Esophagus (tissue), 2 donors: Measurements from ENCODE around the gene SLC39A11. TPM values are rescaled to one million over a fixed set of nuclear protein-coding genes. Genes with fewer than 3 reads are reported as not detected.
"Not testable (repeated sequence)": the region's sequence is repeated elsewhere in the genome, so short reads cannot be mapped to it uniquely, and the experiment has no call there.

Experiments
- H3K27ac ChIP-seq, 2 donors: one replicate each; pipeline ENCODE4 v1.5.1; 2013; ENCODE audit warnings: low read depth in 2 of 2, mild to moderate bottlenecking in 2 of 2, inconsistent platforms in 1 of 2, low read length in 1 of 2, moderate library complexity in 1 of 2
- H3K27me3 ChIP-seq, 2 donors: one replicate each; pipeline ENCODE4 v1.6.1; 2013; ENCODE audit warnings: low read length in 2 of 2, control low read depth in 1 of 2, mild to moderate bottlenecking in 1 of 2; ENCODE audit not compliant: insufficient read depth in 2 of 2, control insufficient read depth in 1 of 2
- H3K36me3 ChIP-seq, 2 donors: one replicate each; pipeline ENCODE4 v1.6.1; 2013; ENCODE audit warnings: low read length in 1 of 2; ENCODE audit not compliant: control insufficient read depth in 2 of 2, insufficient read depth in 2 of 2
- H3K4me1 ChIP-seq, 2 donors: one replicate each; pipeline ENCODE4 v1.6.1; 2013; ENCODE audit warnings: low read length in 1 of 2; ENCODE audit not compliant: control insufficient read depth in 2 of 2, insufficient read depth in 2 of 2
- H3K4me3 ChIP-seq, 2 donors: one replicate each; pipeline ENCODE4 v1.5.1; 2013; ENCODE audit warnings: low read length in 2 of 2, mild to moderate bottlenecking in 2 of 2, low read depth in 1 of 2, moderate library complexity in 1 of 2
- H3K9me3 ChIP-seq, 2 donors: one replicate each; pipeline ENCODE4 v1.6.1; 2013; ENCODE audit warnings: mild to moderate bottlenecking in 2 of 2, low read depth in 1 of 2, low read length in 1 of 2, moderate library complexity in 1 of 2; ENCODE audit not compliant: control insufficient read depth in 2 of 2, insufficient read depth in 1 of 2
- WGBS, 2 donors: extraction: QIAGEN DNeasy Blood & Tissue Kit; methylation state at CpG; one replicate each; pipeline ENCODE4 v1.1.7; 2013; 5-methylcytosine and 5-hydroxymethylcytosine counted together
- polyA plus RNA-seq, 2 donors: library from polyadenylated mRNA; stranded (reverse); fragments of 200-250 nt; gene quantifications; one replicate each; pipeline ENCODE4 v1.2.3, GENCODE V29; 2013
- donor health status: healthy with polysubstance abuse.
- donor health status: Bipolar disorder and iron deficiency.

The SLC39A11 gene
- polyA plus RNA-seq, 2 donors, result 10.6 to 11.7 TPM

DNA sequence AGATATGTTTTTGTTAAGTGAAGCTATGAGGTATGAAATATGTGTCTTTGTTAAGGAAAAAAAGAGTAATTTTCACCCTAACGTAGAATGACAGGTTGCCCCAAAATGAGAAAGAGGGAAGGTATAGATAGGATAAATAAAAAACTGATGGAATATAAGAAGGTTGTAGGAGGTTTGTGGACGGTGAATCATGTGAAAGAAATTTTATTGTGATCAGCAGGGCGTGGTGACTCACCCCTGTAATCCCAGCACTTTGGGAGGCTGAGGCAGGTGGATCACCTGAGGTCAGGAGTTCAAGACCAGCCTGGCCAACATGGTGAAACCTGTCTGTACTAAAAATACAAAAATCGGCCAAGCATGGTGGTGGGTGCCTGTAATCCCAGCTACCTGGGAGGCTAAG lies 32.8 kb downstream of the SLC39A11 start:
- H3K27me3 ChIP-seq, H3K4me3 ChIP-seq: not testable (repeated sequence)
- WGBS, 2 donors, result 65 to 74% methylated on average over 4 of the region's 4 CpGs

DNA sequence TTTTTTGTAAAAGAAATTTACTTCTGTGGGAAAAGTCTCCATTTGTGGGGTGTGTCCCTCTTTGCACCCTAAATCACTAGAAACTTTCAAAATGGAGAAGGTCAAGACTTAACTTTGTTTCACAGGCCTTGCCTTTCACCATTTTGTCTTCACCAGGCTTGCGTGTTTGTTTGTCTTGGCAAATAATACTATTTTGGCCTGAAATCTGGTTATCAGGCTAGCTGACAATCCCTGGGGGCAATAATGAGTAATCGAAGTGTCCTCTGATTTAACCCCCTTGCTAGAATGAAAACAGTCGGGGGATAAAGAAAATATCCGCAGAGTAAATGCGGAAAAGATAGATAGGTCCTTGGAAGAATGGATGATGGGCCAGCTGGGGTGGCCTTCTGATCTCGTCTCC lies 34.5 kb downstream of the SLC39A11 start:
- H3K27ac ChIP-seq, result no peak overlapping the region
- H3K4me3 ChIP-seq, result no peak overlapping the region
- peaks cover 0 to 3% of the 10 kb centered on the region in 2 donors for H3K4me1 ChIP-seq
- H3K27me3 ChIP-seq, result no peaks in the 10 kb centered on the region
- no peaks in the 10 kb centered on the region for H3K36me3 ChIP-seq
- WGBS, 2 donors, result 71 to 77% methylated on average over 6 of the region's 6 CpGs
- H3K9me3 ChIP-seq, result no peaks in the 10 kb centered on the region

More for the DNA sequence above, 32.8 kb downstream of the SLC39A11 start:
- not testable (repeated sequence) for H3K4me1 ChIP-seq, H3K9me3 ChIP-seq, H3K27ac ChIP-seq, H3K36me3 ChIP-seq

DNA sequence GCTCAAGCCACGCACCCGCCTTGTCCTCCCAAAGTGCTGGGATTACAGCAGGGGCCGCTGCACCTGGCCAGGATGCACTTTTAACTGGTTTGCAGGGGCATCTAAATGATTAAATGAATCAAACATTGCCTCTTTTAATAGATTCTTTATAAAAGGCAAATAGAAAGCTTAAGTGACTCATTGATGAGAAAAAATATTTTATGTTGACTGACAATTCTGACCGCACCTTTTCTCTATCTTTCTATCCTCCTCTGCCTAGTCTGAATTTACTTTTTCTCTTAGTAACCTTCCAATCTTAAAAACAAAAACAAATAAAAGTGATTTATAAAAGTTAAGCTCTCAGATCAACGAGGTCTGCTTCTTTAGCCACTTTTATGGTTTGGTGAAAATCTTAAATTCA lies 35.3 kb downstream of the SLC39A11 start:
- Histone ChIP-seq H3K9me3 (no peaks in the 10 kb centered on the region), H3K36me3 (no peaks in the 10 kb centered on the region), H3K4me1 (peaks cover 0 to 3% of the 10 kb centered on the region in 2 donors), H3K27me3 (no peaks in the 10 kb centered on the region), H3K4me3 (no peak overlapping the region), H3K27ac (no peak overlapping the region)
- WGBS, 2 donors, result 88 to 93% methylated on average over 5 of the region's 5 CpGs

DNA sequence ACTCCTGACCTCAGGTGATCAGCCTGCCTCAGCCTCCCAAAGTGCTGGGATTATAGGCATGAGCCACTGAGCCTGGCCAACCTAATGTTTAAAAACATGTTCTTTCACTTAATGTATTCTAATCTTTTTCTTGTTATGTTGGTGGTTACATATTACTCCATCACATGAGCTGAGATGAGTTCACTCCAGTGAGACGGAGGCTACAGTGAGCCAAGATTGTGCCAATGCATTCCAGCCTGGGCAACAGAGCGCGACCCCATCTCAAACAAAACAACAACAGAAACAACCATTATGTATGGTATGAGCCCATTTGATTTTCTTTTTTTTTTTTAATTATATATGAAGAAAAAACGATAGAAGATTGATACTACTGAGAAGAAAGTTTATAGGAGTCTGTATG lies 39.6 kb downstream of the SLC39A11 start:
- no peaks in the 10 kb centered on the region for H3K4me1 ChIP-seq
- H3K36me3 ChIP-seq, result peaks cover 0 to 3% of the 10 kb centered on the region in 2 donors
- no peaks in the 10 kb centered on the region for H3K9me3 ChIP-seq
- no peak overlapping the region for H3K4me3 ChIP-seq
- WGBS, 2 donors, result 89 to 93% methylated on average over 4 of the region's 4 CpGs
- no peaks in the 10 kb centered on the region for H3K27me3 ChIP-seq
- H3K27ac ChIP-seq, result no peak overlapping the region

DNA sequence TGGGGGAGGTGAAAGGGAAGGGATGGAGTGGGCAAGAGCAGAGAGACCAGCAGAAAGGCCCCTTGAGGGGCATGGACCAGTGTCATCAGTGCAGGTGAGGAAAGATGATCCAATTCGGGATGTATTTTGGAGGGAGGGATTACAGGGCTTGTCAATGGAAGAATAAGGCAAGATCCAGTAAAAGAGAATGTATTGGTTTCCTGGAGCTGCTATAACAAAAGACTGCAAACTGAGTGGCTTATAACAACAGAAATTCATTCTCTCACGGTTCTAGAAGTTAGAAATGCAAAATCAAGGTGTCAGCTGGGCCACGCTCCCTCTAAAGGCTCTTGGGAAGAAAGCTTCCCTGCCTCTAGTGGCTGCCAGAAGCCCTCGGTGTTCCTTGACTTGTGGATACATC lies 41.7 kb downstream of the SLC39A11 start:
- no peak overlapping the region for H3K4me3 ChIP-seq
- H3K9me3 ChIP-seq, result no peaks in the 10 kb centered on the region
- 95 to 96% methylated on average over 4 of the region's 4 CpGs for WGBS, 2 donors
- H3K36me3 ChIP-seq, result peaks cover 0 to 3% of the 10 kb centered on the region in 2 donors
- no peak overlapping the region for H3K27ac ChIP-seq
- H3K27me3 ChIP-seq, result no peaks in the 10 kb centered on the region
- no peaks in the 10 kb centered on the region for H3K4me1 ChIP-seq

DNA sequence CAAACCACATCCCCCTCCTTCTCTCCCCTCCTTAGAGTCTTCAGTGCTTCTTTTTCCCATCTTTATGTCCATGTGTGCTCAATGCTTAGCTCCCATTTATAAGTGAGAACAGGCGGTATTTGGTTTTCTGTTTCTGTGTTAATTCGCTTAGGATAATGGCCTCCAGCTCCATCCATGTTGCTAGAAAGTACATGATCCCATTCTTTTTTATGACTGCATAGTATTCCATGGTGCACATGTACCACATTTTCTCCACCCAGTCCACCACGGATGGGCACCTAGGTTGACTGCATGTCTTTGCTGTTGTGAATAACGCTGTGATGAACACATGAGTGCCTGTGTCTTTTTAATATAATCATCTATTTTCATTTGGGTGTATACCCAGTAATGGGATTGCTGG lies 44.3 kb downstream of the SLC39A11 start:
- 94 to 96% methylated on average over 4 of the region's 4 CpGs for WGBS, 2 donors
- Histone ChIP-seq H3K4me3 (no peak overlapping the region), H3K27me3 (no peaks in the 10 kb centered on the region), H3K9me3 (no peaks in the 10 kb centered on the region), H3K4me1 (no peaks in the 10 kb centered on the region), H3K36me3 (peaks cover 0 to 3% of the 10 kb centered on the region in 2 donors), H3K27ac (no peak overlapping the region)

DNA sequence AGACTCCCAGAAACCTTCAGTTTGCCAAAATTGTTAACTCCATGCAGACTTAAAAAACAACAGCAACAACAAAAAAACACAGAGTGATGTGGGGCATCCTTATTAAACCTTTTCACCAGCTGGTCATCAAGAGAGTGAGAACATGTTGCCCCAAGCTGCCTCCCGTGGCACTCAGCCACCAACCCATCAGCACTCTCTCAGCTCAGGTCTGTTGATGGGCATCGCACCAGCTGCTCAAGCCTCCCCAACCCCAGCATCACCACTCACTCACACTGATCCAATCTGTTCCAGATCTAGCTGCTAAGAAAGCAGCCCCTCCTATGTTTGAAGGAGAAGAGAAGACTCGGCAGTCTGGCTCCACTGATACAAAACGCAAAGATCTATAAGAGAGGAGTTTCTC lies 46.8 kb downstream of the SLC39A11 start:
- 93 to 94% methylated on average over 4 of the region's 4 CpGs for WGBS, 2 donors
- Histone ChIP-seq H3K27me3 (no peaks in the 10 kb centered on the region), H3K9me3 (no peaks in the 10 kb centered on the region), H3K27ac (no peak overlapping the region), H3K4me1 (no peaks in the 10 kb centered on the region), H3K4me3 (no peak overlapping the region), H3K36me3 (no peaks in the 10 kb centered on the region)

DNA sequence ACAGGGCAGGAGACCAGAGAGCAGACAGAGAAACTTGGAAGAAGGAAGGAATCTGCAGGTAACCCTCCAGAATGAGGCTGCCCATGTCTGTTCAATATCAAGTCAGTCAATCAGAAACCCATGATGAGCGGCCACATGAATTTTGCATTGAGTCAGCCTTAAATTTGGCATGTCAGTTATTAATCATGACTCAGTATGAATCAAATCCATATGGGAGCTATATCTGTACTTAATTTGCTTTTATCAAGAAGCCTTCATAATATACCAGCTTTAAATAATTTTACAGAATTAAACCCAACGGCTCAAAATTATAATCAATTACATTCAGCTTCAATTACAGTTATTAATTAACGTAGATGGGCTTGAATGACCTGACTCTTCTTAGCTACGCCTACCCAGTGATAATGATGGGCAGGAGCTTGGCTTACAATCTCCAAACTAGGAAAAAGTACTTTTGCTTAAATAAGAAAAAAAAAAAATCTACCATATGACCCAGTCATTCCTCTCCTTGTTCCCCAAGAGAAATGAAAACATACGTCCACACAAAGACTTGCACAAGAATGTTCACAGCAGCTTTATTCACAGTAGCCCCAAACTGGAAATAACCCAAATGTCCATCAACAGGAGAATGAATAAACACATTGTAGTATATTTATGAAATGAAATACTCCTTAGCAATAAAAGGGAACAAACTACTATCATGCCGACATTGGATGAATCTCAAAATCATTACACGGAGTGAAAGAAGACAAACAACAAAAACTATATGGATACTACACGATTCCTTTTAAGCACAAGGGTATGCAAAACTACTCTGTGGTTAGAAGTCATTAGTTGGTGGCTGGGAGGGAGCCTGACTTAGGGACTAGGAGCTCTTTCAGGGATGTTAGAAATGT lies 48.6 kb downstream of the SLC39A11 start:
- H3K27ac ChIP-seq, result no peak overlapping the region
- WGBS, 2 donors, result 64% methylated on average over 8 of the region's 8 CpGs

DNA sequence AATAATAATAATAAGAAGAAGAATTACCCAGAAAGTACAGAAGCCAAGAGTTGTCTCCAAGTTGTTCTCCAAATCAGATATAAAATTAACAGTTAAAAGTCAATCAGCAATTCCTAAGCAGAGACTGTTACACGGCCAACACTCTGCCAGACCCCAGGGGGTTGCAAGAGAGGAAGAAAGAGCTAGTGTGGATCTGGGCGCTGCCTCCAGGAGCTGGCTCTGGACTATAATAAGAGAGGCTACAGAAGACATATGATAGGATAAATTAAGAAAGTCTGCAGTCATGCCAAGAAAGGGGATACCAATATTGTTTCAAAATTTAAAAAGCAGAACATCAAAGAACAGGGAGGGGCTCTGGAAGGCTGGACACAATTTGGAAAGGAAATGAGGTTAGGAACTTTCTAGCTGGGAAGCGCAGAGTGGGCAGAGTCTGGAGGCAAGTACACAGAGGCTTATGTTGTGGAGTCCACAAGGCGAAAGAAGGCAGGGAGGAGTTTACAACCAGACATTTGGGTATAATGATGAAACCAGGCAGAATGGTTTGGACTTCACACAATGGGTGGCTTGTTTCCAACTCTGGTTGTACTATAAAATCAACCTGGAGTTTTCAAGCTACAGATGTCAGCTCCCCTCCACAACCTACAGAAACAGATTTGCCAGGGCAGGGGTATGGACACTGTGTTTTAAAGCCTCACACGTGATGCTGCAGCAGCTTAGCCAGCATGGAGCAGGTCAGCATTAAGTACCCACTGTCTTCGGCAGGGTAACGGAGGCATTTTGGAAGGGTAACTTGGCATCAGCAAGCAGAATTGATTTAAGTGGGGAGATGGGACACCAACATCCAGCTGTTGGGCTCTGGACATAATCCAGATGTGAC lies 49.4 kb downstream of the SLC39A11 start:
- WGBS, 2 donors, result 61% methylated on average over 7 of the region's 7 CpGs
- H3K36me3 ChIP-seq, result no peaks in the 10 kb centered on the region
- no peaks in the 10 kb centered on the region for H3K9me3 ChIP-seq
- no peak overlapping the region for H3K4me3 ChIP-seq
- no peak overlapping the region for H3K27ac ChIP-seq
- H3K27me3 ChIP-seq, result no peaks in the 10 kb centered on the region
- no peaks in the 10 kb centered on the region for H3K4me1 ChIP-seq

More for the DNA sequence above, 48.6 kb downstream of the SLC39A11 start:
- H3K4me3 ChIP-seq, result no peak overlapping the region
- H3K36me3 ChIP-seq, result no peaks in the 10 kb centered on the region
- no peaks in the 10 kb centered on the region for H3K9me3 ChIP-seq
- no peaks in the 10 kb centered on the region for H3K27me3 ChIP-seq
- no peaks in the 10 kb centered on the region for H3K4me1 ChIP-seq
